ENCODE results near the gene TTLL11.

Gene TTLL11

GRCh38 chr9:121860744-121861143 is 232.4 kb downstream of the TTLL11 start:
- in situ Hi-C loops (cut with HindIII; ENCODE audit: low pct_ligation_motif_present, low sequenced_read_pairs) = no loop called here
- H3K27ac ChIP-seq = peak overlapping the region; percentile 2
- peak; percentile 94 for DNase-seq
- H3K4me3 ChIP-seq (ENCODE audit: low read depth, low read length) = no peak overlapping the region
- no peaks in the 10 kb centered on the region for H3K36me3 ChIP-seq (replicated peaks)
- no peaks in the 10 kb centered on the region for H3K27me3 ChIP-seq (replicated peaks)
- TF ChIP-seq, protein P1, sequence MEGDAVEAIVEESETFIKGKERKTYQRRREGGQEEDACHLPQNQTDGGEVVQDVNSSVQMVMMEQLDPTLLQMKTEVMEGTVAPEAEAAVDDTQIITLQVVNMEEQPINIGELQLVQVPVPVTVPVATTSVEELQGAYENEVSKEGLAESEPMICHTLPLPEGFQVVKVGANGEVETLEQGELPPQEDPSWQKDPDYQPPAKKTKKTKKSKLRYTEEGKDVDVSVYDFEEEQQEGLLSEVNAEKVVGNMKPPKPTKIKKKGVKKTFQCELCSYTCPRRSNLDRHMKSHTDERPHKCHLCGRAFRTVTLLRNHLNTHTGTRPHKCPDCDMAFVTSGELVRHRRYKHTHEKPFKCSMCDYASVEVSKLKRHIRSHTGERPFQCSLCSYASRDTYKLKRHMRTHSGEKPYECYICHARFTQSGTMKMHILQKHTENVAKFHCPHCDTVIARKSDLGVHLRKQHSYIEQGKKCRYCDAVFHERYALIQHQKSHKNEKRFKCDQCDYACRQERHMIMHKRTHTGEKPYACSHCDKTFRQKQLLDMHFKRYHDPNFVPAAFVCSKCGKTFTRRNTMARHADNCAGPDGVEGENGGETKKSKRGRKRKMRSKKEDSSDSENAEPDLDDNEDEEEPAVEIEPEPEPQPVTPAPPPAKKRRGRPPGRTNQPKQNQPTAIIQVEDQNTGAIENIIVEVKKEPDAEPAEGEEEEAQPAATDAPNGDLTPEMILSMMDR (IDR thresholded peaks at IDR 0.05; ENCODE audit: low read depth, low read length, missing control alignments) = no peak

DNA sequence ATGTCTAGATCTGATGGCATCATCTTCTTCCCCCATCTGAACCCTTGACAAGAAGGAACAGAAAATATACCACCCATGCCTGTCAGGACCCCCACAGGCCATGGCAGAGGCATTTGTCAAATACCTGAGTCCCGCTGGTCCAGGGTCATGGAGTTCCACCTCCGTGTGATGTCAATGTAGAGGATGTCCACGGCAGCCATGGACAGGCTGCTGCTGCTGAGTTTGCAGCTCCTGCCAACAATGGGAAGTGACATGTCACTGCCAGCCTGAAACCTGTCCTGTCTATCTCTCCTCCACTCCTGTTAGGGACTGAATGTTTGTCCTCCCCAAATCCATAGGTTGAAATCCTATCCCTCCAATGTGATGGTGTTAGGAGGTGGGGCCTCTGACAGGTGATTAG is 232.9 kb downstream of the TTLL11 start:
- in situ Hi-C loops (cut with HindIII; ENCODE audit: low pct_ligation_motif_present, low sequenced_read_pairs) = no loop called here
- TF ChIP-seq, protein P1 (IDR thresholded peaks at IDR 0.05; ENCODE audit: low read depth, low read length, missing control alignments) = no peak
- Histone ChIP-seq H3K27ac (no peak overlapping the region), H3K4me3 (ENCODE audit: low read depth, low read length) (no peak overlapping the region), H3K27me3 (replicated peaks) (no peaks in the 10 kb centered on the region), H3K36me3 (replicated peaks) (no peaks in the 10 kb centered on the region)
- DNase-seq = no peak

GRCh38 chr9:121859646-121860045 is 233.5 kb downstream of the TTLL11 start:
- Histone ChIP-seq H3K27me3 (replicated peaks) (no peaks in the 10 kb centered on the region), H3K4me3 (ENCODE audit: low read depth, low read length) (no peak overlapping the region), H3K36me3 (replicated peaks) (no peaks in the 10 kb centered on the region), H3K27ac (no peak overlapping the region)
- in situ Hi-C loops (cut with HindIII; ENCODE audit: low pct_ligation_motif_present, low sequenced_read_pairs) = no loop called here
- TF ChIP-seq, protein P1 (IDR thresholded peaks at IDR 0.05; ENCODE audit: low read depth, low read length, missing control alignments) = no peak
- no peak for DNase-seq

GRCh38 chr9:121858788-121859187 is 234.3 kb downstream of the TTLL11 start:
- no peaks in the 10 kb centered on the region for H3K36me3 ChIP-seq (replicated peaks)
- in situ Hi-C loops (cut with HindIII; ENCODE audit: low pct_ligation_motif_present, low sequenced_read_pairs) = no loop called here
- H3K27me3 ChIP-seq (replicated peaks) = no peaks in the 10 kb centered on the region
- no peak overlapping the region for H3K4me3 ChIP-seq (ENCODE audit: low read depth, low read length)
- DNase-seq = no peak
- TF ChIP-seq, protein P1 (IDR thresholded peaks at IDR 0.05; ENCODE audit: low read depth, low read length, missing control alignments) = no peak
- no peak overlapping the region for H3K27ac ChIP-seq

DNA sequence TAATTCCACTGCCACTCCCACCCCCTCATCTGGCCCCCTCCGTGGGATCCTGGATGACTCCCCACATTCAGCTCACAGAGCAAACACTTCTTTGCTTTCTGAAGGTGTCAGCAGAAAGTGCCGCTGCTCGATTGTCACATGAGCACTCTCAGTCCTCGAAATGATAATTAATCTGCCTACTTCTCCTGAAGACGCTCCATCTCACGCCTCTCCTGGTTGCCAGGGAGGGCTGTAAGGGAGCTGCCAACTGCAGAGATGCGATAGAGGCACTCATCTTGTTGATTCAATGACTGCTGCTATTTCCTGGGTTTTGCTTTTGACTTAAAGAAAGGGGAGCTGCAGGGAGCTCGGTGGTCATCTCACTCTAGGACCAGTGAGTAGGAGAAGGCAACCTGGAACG is 235.2 kb downstream of the TTLL11 start:
- Histone ChIP-seq H3K27ac (no peak overlapping the region), H3K36me3 (replicated peaks) (no peaks in the 10 kb centered on the region), H3K27me3 (replicated peaks) (no peaks in the 10 kb centered on the region), H3K4me3 (ENCODE audit: low read depth, low read length) (no peak overlapping the region)
- TF ChIP-seq, protein P1 (IDR thresholded peaks at IDR 0.05; ENCODE audit: low read depth, low read length, missing control alignments) = no peak
- DNase-seq = no peak
- in situ Hi-C loops (cut with HindIII; ENCODE audit: low pct_ligation_motif_present, low sequenced_read_pairs) = no loop called here

DNA sequence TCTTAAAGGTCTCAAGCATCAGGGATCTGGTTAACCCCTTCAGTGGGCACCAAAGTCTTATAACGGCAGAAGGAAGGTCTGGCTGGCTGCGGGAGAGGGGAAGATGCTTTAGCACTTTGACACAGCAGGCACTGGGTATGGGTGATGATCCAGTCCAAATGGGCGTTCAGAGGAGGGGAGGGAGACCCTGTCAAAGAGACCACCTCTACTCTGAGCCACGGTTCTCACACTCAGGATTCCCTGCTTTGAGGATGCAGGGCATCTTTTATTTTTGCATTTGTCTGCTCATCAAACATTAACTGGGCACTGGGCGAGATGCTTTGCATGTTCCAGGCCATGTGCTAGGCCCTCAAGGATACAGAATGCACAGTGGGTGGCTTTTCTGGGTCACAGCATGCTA is 237.6 kb downstream of the TTLL11 start:
- H3K4me3 ChIP-seq (ENCODE audit: low read depth, low read length) = no peak overlapping the region
- no peak for DNase-seq
- no peaks in the 10 kb centered on the region for H3K27me3 ChIP-seq (replicated peaks)
- H3K36me3 ChIP-seq (replicated peaks) = no peaks in the 10 kb centered on the region
- in situ Hi-C loops (cut with HindIII; ENCODE audit: low pct_ligation_motif_present, low sequenced_read_pairs) = no loop called here
- TF ChIP-seq, protein P1 (IDR thresholded peaks at IDR 0.05; ENCODE audit: low read depth, low read length, missing control alignments) = no peak
- H3K27ac ChIP-seq = no peak overlapping the region
